ENCODE measurements around the gene FAM53B.
A peak's percentile ranks its signal among the peaks of the same experiment; 100 is the strongest.

The FAM53B gene

DNA sequence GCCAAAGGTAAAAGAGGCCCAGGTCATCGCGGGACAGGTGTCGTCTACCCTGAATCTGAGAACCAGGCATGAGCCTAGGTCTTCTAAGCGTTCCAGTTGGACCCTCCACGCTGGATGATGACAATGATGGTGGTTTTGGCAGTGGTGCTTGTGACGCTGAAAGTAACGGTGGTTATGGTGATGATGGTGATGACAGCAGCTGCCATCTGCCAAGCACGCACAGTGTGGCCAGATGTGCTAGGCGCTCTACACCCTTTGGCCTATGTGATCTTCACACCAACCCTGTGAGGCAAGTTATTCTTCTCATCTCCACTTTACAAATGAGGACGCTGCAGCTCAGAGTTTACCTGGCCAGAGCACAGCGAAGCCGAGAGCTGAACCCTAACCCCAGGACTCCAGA lies 93.9 kb downstream of the FAM53B start:
- Histone ChIP-seq H3K36me3 (ENCODE audit: control insufficient read depth, insufficient read depth, low read length) (no peaks in the 10 kb centered on the region), H3K27ac (ENCODE audit: insufficient read depth, low read length, poor library complexity, severe bottlenecking) (peak overlapping the region; percentile 72), H3K27me3 (replicated peaks; ENCODE audit: control insufficient read depth, insufficient read depth, low read length, poor library complexity, severe bottlenecking) (no peaks in the 10 kb centered on the region), H3K9me3 (ENCODE audit: control insufficient read depth, low read length) (no peaks in the 10 kb centered on the region), H3K4me3 (ENCODE audit: insufficient read depth, low read depth, low read length, poor library complexity, severe bottlenecking) (no peak overlapping the region), H3K4me1 (ENCODE audit: control insufficient read depth, insufficient read depth, low read length, poor library complexity, severe bottlenecking) (peaks cover 94% of the 10 kb centered on the region)
- DNase-seq, result no peak

- no peaks in the 10 kb centered on the region for H3K9me3 ChIP-seq (ENCODE audit: control insufficient read depth, low read length)
- no peak for DNase-seq
- peak overlapping the region; percentile 72 for H3K27ac ChIP-seq (ENCODE audit: insufficient read depth, low read length, poor library complexity, severe bottlenecking)
- H3K27me3 ChIP-seq (replicated peaks; ENCODE audit: control insufficient read depth, insufficient read depth, low read length, poor library complexity, severe bottlenecking), result no peaks in the 10 kb centered on the region
- no peak overlapping the region for H3K4me3 ChIP-seq (ENCODE audit: insufficient read depth, low read depth, low read length, poor library complexity, severe bottlenecking)
- no peaks in the 10 kb centered on the region for H3K36me3 ChIP-seq (ENCODE audit: control insufficient read depth, insufficient read depth, low read length)
- H3K4me1 ChIP-seq (ENCODE audit: control insufficient read depth, insufficient read depth, low read length, poor library complexity, severe bottlenecking), result peaks cover 94% of the 10 kb centered on the region
These were observed 95.0 kb downstream of the FAM53B start for GRCh38 chr10:124649214-124649613.

DNA sequence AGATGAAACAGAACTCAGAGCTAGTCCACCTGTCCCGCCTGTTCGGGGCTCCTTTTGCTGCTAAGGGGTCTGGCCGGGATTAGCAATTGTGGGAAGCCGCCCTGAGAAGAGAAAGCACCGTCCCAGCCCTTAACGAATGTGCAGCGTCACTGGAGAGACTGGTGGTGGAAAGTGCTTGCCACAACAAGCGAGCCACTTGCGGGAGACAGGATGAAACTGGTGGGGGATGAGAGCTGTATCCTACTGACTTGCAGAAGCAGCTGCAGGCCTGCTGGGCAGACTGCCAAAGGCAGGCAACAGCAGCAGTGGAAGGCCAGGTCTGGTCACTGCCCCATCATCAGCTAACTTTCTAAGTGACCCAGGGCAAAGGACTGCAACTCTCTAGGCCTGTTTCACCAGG lies 95.4 kb downstream of the FAM53B start:
- no peaks in the 10 kb centered on the region for H3K36me3 ChIP-seq (ENCODE audit: control insufficient read depth, insufficient read depth, low read length)
- peak overlapping the region; percentile 72 for H3K27ac ChIP-seq (ENCODE audit: insufficient read depth, low read length, poor library complexity, severe bottlenecking)
- no peaks in the 10 kb centered on the region for H3K9me3 ChIP-seq (ENCODE audit: control insufficient read depth, low read length)
- no peaks in the 10 kb centered on the region for H3K27me3 ChIP-seq (replicated peaks; ENCODE audit: control insufficient read depth, insufficient read depth, low read length, poor library complexity, severe bottlenecking)
- peak overlapping the region; percentile 34 for H3K4me3 ChIP-seq (ENCODE audit: insufficient read depth, low read depth, low read length, poor library complexity, severe bottlenecking)
- H3K4me1 ChIP-seq (ENCODE audit: control insufficient read depth, insufficient read depth, low read length, poor library complexity, severe bottlenecking), result peaks cover 92% of the 10 kb centered on the region
- peak; percentile 44 to 63 (median 45) for DNase-seq

DNA sequence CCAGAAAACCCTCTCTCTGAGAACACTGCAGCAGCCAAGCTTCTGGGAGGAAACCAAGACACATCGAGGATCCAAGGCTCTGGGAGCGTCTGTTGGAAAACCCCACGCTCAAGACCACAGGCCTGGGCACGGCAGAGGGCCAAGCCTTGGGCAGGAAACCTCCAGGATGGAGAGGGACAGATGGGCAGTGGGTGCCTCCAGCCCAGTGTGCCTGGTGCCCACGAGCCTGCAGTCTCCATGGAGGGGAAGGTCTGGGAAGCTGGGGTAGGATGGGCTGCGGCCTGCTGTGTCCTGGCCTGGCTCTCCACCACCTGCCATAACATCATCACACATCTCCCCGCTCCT lies 96.1 kb downstream of the FAM53B start:
- no peaks in the 10 kb centered on the region for H3K36me3 ChIP-seq (ENCODE audit: control insufficient read depth, insufficient read depth, low read length)
- DNase-seq, result no peak
- H3K27me3 ChIP-seq (replicated peaks; ENCODE audit: control insufficient read depth, insufficient read depth, low read length, poor library complexity, severe bottlenecking), result no peaks in the 10 kb centered on the region
- H3K4me1 ChIP-seq (ENCODE audit: control insufficient read depth, insufficient read depth, low read length, poor library complexity, severe bottlenecking), result peaks cover 88% of the 10 kb centered on the region
- peak overlapping the region; percentile 34 for H3K4me3 ChIP-seq (ENCODE audit: insufficient read depth, low read depth, low read length, poor library complexity, severe bottlenecking)
- no peaks in the 10 kb centered on the region for H3K9me3 ChIP-seq (ENCODE audit: control insufficient read depth, low read length)
- peak overlapping the region; percentile 72 for H3K27ac ChIP-seq (ENCODE audit: insufficient read depth, low read length, poor library complexity, severe bottlenecking)

- H3K36me3 ChIP-seq (ENCODE audit: control insufficient read depth, insufficient read depth, low read length), result no peaks in the 10 kb centered on the region
- H3K4me1 ChIP-seq (ENCODE audit: control insufficient read depth, insufficient read depth, low read length, poor library complexity, severe bottlenecking), result peaks cover 83% of the 10 kb centered on the region
- no peaks in the 10 kb centered on the region for H3K9me3 ChIP-seq (ENCODE audit: control insufficient read depth, low read length)
- DNase-seq, result peak; percentile 60 to 64 (median 61)
- H3K4me3 ChIP-seq (ENCODE audit: insufficient read depth, low read depth, low read length, poor library complexity, severe bottlenecking), result peak overlapping the region; percentile 34
- peak overlapping the region; percentile 72 for H3K27ac ChIP-seq (ENCODE audit: insufficient read depth, low read length, poor library complexity, severe bottlenecking)
- H3K27me3 ChIP-seq (replicated peaks; ENCODE audit: control insufficient read depth, insufficient read depth, low read length, poor library complexity, severe bottlenecking), result no peaks in the 10 kb centered on the region
These were observed 96.6 kb downstream of the FAM53B start for GRCh38 chr10:124647421-124648130.

DNA sequence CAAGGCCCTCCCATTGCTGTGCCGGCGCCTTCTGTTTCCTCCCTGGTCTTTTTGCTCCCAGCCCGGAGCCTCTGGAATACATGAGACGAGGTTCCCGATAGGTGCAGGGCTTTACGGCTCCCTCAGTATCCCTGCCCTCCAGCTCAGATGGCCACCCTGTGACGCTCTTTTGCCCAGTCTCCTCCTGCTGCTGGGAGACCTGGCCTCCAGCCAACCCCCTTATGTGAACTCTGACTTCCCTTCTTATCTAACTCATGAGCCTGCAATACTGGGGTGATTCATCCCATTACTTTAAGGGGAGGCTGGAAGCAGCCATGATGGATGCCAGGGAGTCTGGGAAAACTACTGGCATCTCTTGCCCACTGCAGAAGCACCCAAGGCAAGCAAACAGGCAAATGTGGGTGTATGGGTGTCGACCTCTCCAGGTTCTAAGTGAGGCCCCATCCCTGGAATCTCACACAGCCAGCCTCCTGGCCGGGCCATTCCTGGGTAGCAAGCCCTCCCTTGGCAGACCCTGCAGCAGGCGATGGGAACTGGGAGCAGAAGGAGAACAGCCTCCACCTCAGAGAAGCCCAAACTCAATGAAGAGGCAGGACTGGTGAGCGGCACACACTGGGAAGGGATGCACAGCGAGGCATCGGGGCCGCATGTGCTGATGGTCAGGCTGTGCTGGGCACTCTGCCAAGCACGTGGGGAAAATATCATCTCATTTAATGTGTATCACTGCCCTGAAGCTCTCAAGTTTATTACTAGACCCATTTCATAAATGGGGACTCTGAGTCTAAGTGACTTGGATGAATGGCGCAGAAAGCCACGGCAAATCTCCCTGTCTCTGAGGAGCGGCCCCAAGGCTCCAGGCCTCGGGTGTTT lies 97.5 kb downstream of the FAM53B start:
- Histone ChIP-seq H3K9me3 (ENCODE audit: control insufficient read depth, low read length) (no peaks in the 10 kb centered on the region), H3K4me1 (ENCODE audit: control insufficient read depth, insufficient read depth, low read length, poor library complexity, severe bottlenecking) (peaks cover 80% of the 10 kb centered on the region), H3K27me3 (replicated peaks; ENCODE audit: control insufficient read depth, insufficient read depth, low read length, poor library complexity, severe bottlenecking) (no peaks in the 10 kb centered on the region), H3K27ac (ENCODE audit: insufficient read depth, low read length, poor library complexity, severe bottlenecking) (peak overlapping the region; percentile 72), H3K36me3 (ENCODE audit: control insufficient read depth, insufficient read depth, low read length) (peaks cover 6% of the 10 kb centered on the region), H3K4me3 (ENCODE audit: insufficient read depth, low read depth, low read length, poor library complexity, severe bottlenecking) (peak overlapping the region; percentile 34)
- no peak for DNase-seq

DNA sequence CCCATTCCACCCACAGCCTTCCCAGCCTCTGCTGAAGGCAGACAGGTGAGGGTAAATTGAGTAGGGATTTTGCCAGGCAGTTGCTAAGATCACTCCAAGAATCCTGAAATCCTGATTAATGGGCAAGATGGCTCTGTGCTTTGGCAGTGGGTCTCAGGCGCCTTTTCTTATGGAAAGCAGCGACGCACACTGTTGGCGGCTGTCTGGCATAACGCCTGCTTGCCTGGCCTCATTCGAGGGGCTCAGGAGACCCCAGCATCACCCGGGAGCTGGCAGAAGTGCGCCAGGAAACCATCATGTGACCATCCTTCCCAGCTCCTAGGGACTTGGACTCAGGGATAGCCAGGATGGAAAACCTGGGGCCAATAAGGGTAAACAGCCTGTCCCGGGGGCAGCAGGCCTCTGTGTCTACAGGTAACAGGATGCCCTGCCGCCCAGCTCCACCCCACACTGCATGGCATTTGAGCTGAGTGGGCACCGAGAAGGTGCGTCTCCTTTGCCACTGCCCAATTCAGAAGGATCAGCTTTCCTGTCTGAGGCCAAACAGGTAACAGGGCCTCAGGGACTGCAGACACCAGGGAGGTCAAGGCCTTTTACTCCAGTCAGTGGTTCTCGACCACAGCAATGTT lies 98.6 kb downstream of the FAM53B start:
- H3K4me3 ChIP-seq (ENCODE audit: insufficient read depth, low read depth, low read length, poor library complexity, severe bottlenecking), result no peak overlapping the region
- no peaks in the 10 kb centered on the region for H3K27me3 ChIP-seq (replicated peaks; ENCODE audit: control insufficient read depth, insufficient read depth, low read length, poor library complexity, severe bottlenecking)
- H3K4me1 ChIP-seq (ENCODE audit: control insufficient read depth, insufficient read depth, low read length, poor library complexity, severe bottlenecking), result peaks cover 83% of the 10 kb centered on the region
- peak overlapping the region; percentile 72 for H3K27ac ChIP-seq (ENCODE audit: insufficient read depth, low read length, poor library complexity, severe bottlenecking)
- no peaks in the 10 kb centered on the region for H3K9me3 ChIP-seq (ENCODE audit: control insufficient read depth, low read length)
- DNase-seq, result no peak
- peaks cover 6% of the 10 kb centered on the region for H3K36me3 ChIP-seq (ENCODE audit: control insufficient read depth, insufficient read depth, low read length)

GRCh38 chr10:124644771-124645415 lies 99.3 kb downstream of the FAM53B start:
- Histone ChIP-seq H3K4me3 (ENCODE audit: insufficient read depth, low read depth, low read length, poor library complexity, severe bottlenecking) (no peak overlapping the region), H3K36me3 (ENCODE audit: control insufficient read depth, insufficient read depth, low read length) (peaks cover 6% of the 10 kb centered on the region), H3K27ac (ENCODE audit: insufficient read depth, low read length, poor library complexity, severe bottlenecking) (peak overlapping the region; percentile 42), H3K4me1 (ENCODE audit: control insufficient read depth, insufficient read depth, low read length, poor library complexity, severe bottlenecking) (peaks cover 83% of the 10 kb centered on the region), H3K9me3 (ENCODE audit: control insufficient read depth, low read length) (no peaks in the 10 kb centered on the region), H3K27me3 (replicated peaks; ENCODE audit: control insufficient read depth, insufficient read depth, low read length, poor library complexity, severe bottlenecking) (no peaks in the 10 kb centered on the region)
- DNase-seq, result no peak

- H3K4me3 ChIP-seq (ENCODE audit: insufficient read depth, low read depth, low read length, poor library complexity, severe bottlenecking), result no peak overlapping the region
- no peaks in the 10 kb centered on the region for H3K9me3 ChIP-seq (ENCODE audit: control insufficient read depth, low read length)
- H3K27me3 ChIP-seq (replicated peaks; ENCODE audit: control insufficient read depth, insufficient read depth, low read length, poor library complexity, severe bottlenecking), result no peaks in the 10 kb centered on the region
- H3K27ac ChIP-seq (ENCODE audit: insufficient read depth, low read length, poor library complexity, severe bottlenecking), result no peak overlapping the region
- H3K36me3 ChIP-seq (ENCODE audit: control insufficient read depth, insufficient read depth, low read length), result peaks cover 6% of the 10 kb centered on the region
- peaks cover 83% of the 10 kb centered on the region for H3K4me1 ChIP-seq (ENCODE audit: control insufficient read depth, insufficient read depth, low read length, poor library complexity, severe bottlenecking)
- no peak for DNase-seq
These were observed 99.9 kb downstream of the FAM53B start for GRCh38 chr10:124644236-124644635.
